ENCODE measurements around the gene ANKRD10. TPM values are rescaled to one million over a fixed set of nuclear protein-coding genes. Genes with fewer than 3 reads are reported as not detected.
A peak's percentile ranks its signal among the peaks of the same experiment; 100 is the strongest.

The ANKRD10 gene
- total and polyA plus RNA-seq, 2 of the 8 experiments (the other 6 are each of a cell fraction or from before 2014, with no cell fraction given) = 146 to 218 TPM

DNA sequence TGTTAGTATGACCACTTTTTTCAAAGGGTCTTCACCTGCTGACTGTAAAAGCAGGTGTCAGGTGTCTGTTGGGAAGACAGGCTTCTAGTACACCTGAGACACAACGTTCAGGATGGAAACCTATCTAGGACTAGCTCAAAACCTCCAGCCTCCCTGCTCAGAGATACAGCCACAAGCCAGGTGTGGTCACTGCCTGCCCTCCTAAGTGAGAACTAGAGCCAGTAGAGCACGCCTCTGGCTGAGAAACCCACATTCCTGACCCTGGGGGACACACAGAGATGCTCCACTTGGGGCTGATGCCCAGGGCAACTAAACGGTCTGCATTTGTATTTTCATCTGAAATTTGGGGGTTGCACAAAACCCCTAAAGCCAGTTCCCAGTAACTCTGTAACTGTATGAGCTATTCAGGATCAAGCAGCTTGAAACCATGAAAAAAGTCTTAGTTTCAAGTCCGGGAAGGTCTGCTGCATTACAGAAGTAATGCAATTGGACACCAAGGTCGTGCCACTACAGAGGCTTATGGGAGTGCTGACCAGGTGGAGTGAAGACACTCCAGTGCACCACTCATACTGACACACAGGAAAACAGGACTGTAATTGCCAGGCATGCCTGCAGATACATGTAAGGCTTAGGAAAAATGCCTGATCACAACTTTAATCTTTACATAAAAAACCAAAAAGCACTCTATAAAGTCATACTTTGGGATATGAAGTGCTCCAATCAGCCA lies 27.8 kb downstream of the ANKRD10 start:
- H3K9me3 ChIP-seq (ENCODE audit: insufficient read depth in 2 of 2, low read depth in 1 of 2, low read length in 1 of 2) = no peaks in the 10 kb centered on the region
- no peak overlapping the region for H4K8ac ChIP-seq (ENCODE audit: extremely low read depth, insufficient read depth, low read length)
- WGBS, 2 experiments (ENCODE audit: extremely low coverage in 1 of 2, insufficient coverage in 1 of 2, insufficient read length in 1 of 2, insufficient replicate concordance in 2 of 2, low coverage in 1 of 2, low lambda C conversion rate in 2 of 2, missing lambda C conversion rate in 1 of 2) = 57% methylated on average over 5 of the region's 5 CpGs; no CpG with 5 or more reads in 1 of the 2 experiments
- no peak overlapping the region for H3K4me3 ChIP-seq (ENCODE audit: extremely low read depth in 1 of 4, insufficient read depth in 2 of 4, low read depth in 3 of 4, low read length in 4 of 4)
- H3K27ac ChIP-seq (ENCODE audit: low read depth, low read length) = peak overlapping the region; percentile 44; the same call in 1 of the 2 replicates
- no peak overlapping the region; the same call in 1 of the 2 replicates for H2BK5ac ChIP-seq (ENCODE audit: low read depth, low read length)
- FAIRE-seq (no peak), DNase-seq (ENCODE audit: low read depth in 1 of 2, low spot score in 2 of 2) (peak in 1 of 2 experiments; percentile 55)
- no peak overlapping the region for H2BK20ac ChIP-seq (ENCODE audit: low read length)
- peaks cover 0 to 8% of the 10 kb centered on the region in 2 experiments for H4K20me1 ChIP-seq (replicated peaks in 1 of 2; ENCODE audit: control insufficient read depth in 1 of 2, insufficient read depth in 2 of 2, low read length in 2 of 2)
- H2AK5ac ChIP-seq (ENCODE audit: low read depth, low read length) = no peak overlapping the region
- ChIA-PET POLR2A (ENCODE audit: partially characterized antibody) (interaction anchor here (0.7 to 7.2 kb wide), 13 partner anchors 8 to 275 kb away, joined by 3 to 50 read pairs (median 4); partner anchors contain the start of gene ANKRD10), CTCF (ENCODE audit: partially characterized antibody) (interaction anchor here (0.6 to 2.5 kb wide), 6 partner anchors 11 to 119 kb away, joined by 3 to 12 read pairs (median 6); no protein-coding TSS in a partner anchor)
- no peak overlapping the region for H3K18ac ChIP-seq (ENCODE audit: extremely low read depth, low read length)
- no peak overlapping the region for H2AFZ ChIP-seq (ENCODE audit: low read length)
- no peak overlapping the region for H4K91ac ChIP-seq (replicated peaks; ENCODE audit: insufficient read length, low read length)
- H3K79me2 ChIP-seq (ENCODE audit: control insufficient read depth in 1 of 2, insufficient read depth in 2 of 2, low read length in 2 of 2) = no peaks in the 10 kb centered on the region
- H3K9ac ChIP-seq (replicated peaks in 1 of 4; ENCODE audit: extremely low read depth in 1 of 4, low read depth in 3 of 4, low read length in 3 of 4) = no peak overlapping the region
- no peak overlapping the region for H2BK120ac ChIP-seq (replicated peaks; ENCODE audit: low read depth, low read length)
- no peaks in the 10 kb centered on the region for H3K27me3 ChIP-seq (replicated peaks in 1 of 4; ENCODE audit: control insufficient read depth in 3 of 4, extremely low read depth in 1 of 4, insufficient read depth in 3 of 4, low read length in 3 of 4)
- H3K14ac ChIP-seq (ENCODE audit: insufficient read length) = no peak overlapping the region
- no peak overlapping the region for H3K23ac ChIP-seq (ENCODE audit: insufficient read length)
- H3K56ac ChIP-seq (replicated peaks; ENCODE audit: insufficient read length, low read depth, low read length) = no peak overlapping the region
- peaks cover 0 to 11% (median 0%) of the 10 kb centered on the region in 4 experiments; a peak in 1 of 8 replicates for H3K36me3 ChIP-seq (ENCODE audit: control insufficient read depth in 2 of 4, insufficient read depth in 4 of 4, low read length in 3 of 4)
- H3K4ac ChIP-seq (replicated peaks; ENCODE audit: insufficient read length, low read depth, low read length) = no peak overlapping the region
- no peaks in the 10 kb centered on the region for H3K79me1 ChIP-seq (ENCODE audit: low read depth, low read length)
- no peaks in the 10 kb centered on the region for H3K23me2 ChIP-seq (ENCODE audit: low read depth, low read length)
- H3K4me1 ChIP-seq (replicated peaks in 1 of 4; ENCODE audit: control insufficient read depth in 3 of 4, insufficient read depth in 4 of 4, low read length in 3 of 4) = peaks cover 2 to 7% (median 4%) of the 10 kb centered on the region in 4 experiments; a peak in 5 of 7 replicates
- H2BK12ac ChIP-seq (ENCODE audit: low read depth, low read length) = no peak overlapping the region
- no peak overlapping the region for H4K5ac ChIP-seq (ENCODE audit: insufficient read length, low read depth, low read length)
- 0 out of 2 replicates have a peak overlapping the region, but pooled peaks have one; percentile 16 for H2BK15ac ChIP-seq (ENCODE audit: low read length)
- no peak overlapping the region for H3K4me2 ChIP-seq (ENCODE audit: insufficient read depth in 1 of 2, low read depth in 2 of 2, low read length in 2 of 2)
- TF ChIP-seq CBX8 (IDR thresholded peaks at IDR 0.05; ENCODE audit: borderline replicate concordance, low read depth, low read length) (no peak), FOSL1 (IDR thresholded peaks at IDR 0.05; ENCODE audit: insufficient read depth, low read depth, low read length) (no peak), POLR2A (IDR thresholded peaks at IDR 0.05; ENCODE audit: control extremely low read depth in 1 of 2, low read depth in 2 of 2, low read length in 2 of 2) (peak in 1 of 2 experiments; percentile 57; a peak in 1 of 3 replicates), NANOG (IDR thresholded peaks at IDR 0.05; ENCODE audit: insufficient read depth, low read depth, low read length, poor library complexity, severe bottlenecking) (no peak), POU5F1 (IDR thresholded peaks at IDR 0.05; ENCODE audit: low read depth, low read length) (no peak), SRF (IDR thresholded peaks at IDR 0.05; ENCODE audit: low read depth, low read length) (no peak), KDM4A (IDR thresholded peaks at IDR 0.05; ENCODE audit: low read depth, low read length, severe bottlenecking) (no peak), EGR1 (IDR thresholded peaks at IDR 0.05; ENCODE audit: borderline replicate concordance, low read depth, low read length) (no peak), POLR2AphosphoS5 (IDR thresholded peaks at IDR 0.05; ENCODE audit: low read depth, low read length) (peak; percentile 38), KDM5A (IDR thresholded peaks at IDR 0.05; ENCODE audit: low read length) (no peak), KDM1A (IDR thresholded peaks at IDR 0.05; ENCODE audit: borderline replicate concordance, low read length) (no peak)
- TF ChIP-seq, protein P1, sequence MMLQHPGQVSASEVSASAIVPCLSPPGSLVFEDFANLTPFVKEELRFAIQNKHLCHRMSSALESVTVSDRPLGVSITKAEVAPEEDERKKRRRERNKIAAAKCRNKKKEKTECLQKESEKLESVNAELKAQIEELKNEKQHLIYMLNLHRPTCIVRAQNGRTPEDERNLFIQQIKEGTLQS (IDR thresholded peaks at IDR 0.05; ENCODE audit: insufficient read depth, low read depth, low read length) = no peak

Measured in H1 (cell line).